Keratinocyte (primary cell): ENCODE measurements around the gene MTHFD2L. TPM values are rescaled to one million over a fixed set of nuclear protein-coding genes. Genes with fewer than 3 reads are reported as not detected.

Experiments
- DNase-seq: peaks from one replicate; pipeline ENCODE4 v3.0.0-alpha.2; 2011; ENCODE audit warnings: low read depth, missing footprints, low spot score
- FAIRE-seq: peaks from 2 replicates; lab custom pipeline; 2011; peaks lifted over from hg19 to GRCh38; lab: Jason Lieb, UNC
- H2AFZ ChIP-seq: 2 replicates; pipeline ENCODE4 v1.6.0; 2012; ENCODE audit warnings: low read length, control low read depth, inconsistent platforms; ENCODE audit not compliant: control insufficient read depth
- H3K27ac ChIP-seq: 2 replicates; pipeline ENCODE4 v1.5.1; 2011; ENCODE audit warnings: low read length; ENCODE audit not compliant: control insufficient read depth, insufficient read depth
- H3K27me3 ChIP-seq: 3 replicates; pipeline ENCODE4 v1.6.0; 2011; ENCODE audit warnings: low read length; ENCODE audit not compliant: control insufficient read depth, insufficient read depth; ENCODE audit errors: extremely low read depth
- H3K36me3 ChIP-seq, 2 experiments: 2 replicates in 1 of 2; 3 replicates in 1 of 2; pipeline ENCODE4 v1.5.1; 2011; ENCODE audit warnings: low read length in 2 of 2, mild to moderate bottlenecking in 1 of 2; ENCODE audit not compliant: control insufficient read depth in 2 of 2, insufficient read depth in 2 of 2; ENCODE audit errors: extremely low read depth in 1 of 2
- H3K4me1 ChIP-seq: 3 replicates; pipeline ENCODE4 v1.5.1; 2011; ENCODE audit warnings: low read length; ENCODE audit not compliant: control insufficient read depth, insufficient read depth; ENCODE audit errors: extremely low read depth
- H3K4me2 ChIP-seq: 3 replicates; pipeline ENCODE4 v1.6.0; 2011; ENCODE audit warnings: low read depth, low read length; ENCODE audit not compliant: control insufficient read depth, insufficient read depth; ENCODE audit errors: extremely low read depth
- H3K4me3 ChIP-seq, 3 experiments: fragments of 200-600 bp in 1 of 3; sonication (generic) in 1 of 3; 2 replicates in 2 of 3; 3 replicates in 1 of 3; pipeline ENCODE4 v1.5.1; 2011 to 2016; ENCODE audit warnings: low read length in 3 of 3, mild to moderate bottlenecking in 3 of 3, control low read depth in 2 of 3, inconsistent platforms in 1 of 3, low read depth in 1 of 3, mixed read lengths in 1 of 3, mixed run types in 1 of 3, moderate library complexity in 1 of 3; ENCODE audit not compliant: control insufficient read depth in 2 of 3, insufficient read depth in 2 of 3; ENCODE audit errors: extremely low read depth in 1 of 3
- H3K79me2 ChIP-seq: 2 replicates; pipeline ENCODE4 v1.6.0; 2012; ENCODE audit warnings: low read length; ENCODE audit not compliant: control insufficient read depth, insufficient read depth
- H3K9ac ChIP-seq: 3 replicates; pipeline ENCODE4 v1.6.0; 2011; ENCODE audit warnings: low read length; ENCODE audit not compliant: control insufficient read depth, insufficient read depth; ENCODE audit errors: extremely low read depth
- H3K9me1 ChIP-seq: 3 replicates; pipeline ENCODE4 v1.6.0; 2011; ENCODE audit warnings: low read length; ENCODE audit not compliant: control insufficient read depth, insufficient read depth; ENCODE audit errors: extremely low read depth
- H3K9me3 ChIP-seq: 2 replicates; pipeline ENCODE4 v1.5.1; 2012; ENCODE audit warnings: low read depth, low read length; ENCODE audit not compliant: control insufficient read depth
- H4K20me1 ChIP-seq: 3 replicates; pipeline ENCODE4 v1.6.0; 2011; ENCODE audit warnings: low read length; ENCODE audit not compliant: control insufficient read depth, insufficient read depth; ENCODE audit errors: extremely low read depth
- CTCF ChIP-seq, 3 experiments: IDR thresholded peaks in 1 of 3; conservative IDR thresholded peaks in 1 of 3; optimal IDR thresholded peaks in 1 of 3; 2 replicates in 2 of 3; 3 replicates in 1 of 3; pipeline versions ENCODE3 to v1.5.1; 2011; ENCODE audit warnings: low read length in 3 of 3, mild to moderate bottlenecking in 3 of 3, moderate library complexity in 2 of 3, control low read depth in 1 of 3, inconsistent platforms in 1 of 3; ENCODE audit not compliant: insufficient read depth in 2 of 3; ENCODE audit errors: extremely low read depth in 1 of 3
- EZH2 ChIP-seq: IDR thresholded peaks from one replicate; pipeline ENCODE4 v1.6.1; 2012; ENCODE audit warnings: inconsistent platforms, mild to moderate bottlenecking, low read length, moderate library complexity
- dilution Hi-C: fragments of 300-500 bp; cut with MboI; formaldehyde crosslinking; loops from one replicate; pipeline ENCODE4 v1.7.0; 2020; ENCODE audit warnings: low sequenced_read_pairs; ENCODE audit not compliant: extremely low pct_ligation_motif_present
- polyA plus RNA-seq, 5 experiments: library from polyadenylated mRNA; depleted of rRNA in 3 of 5; stranded (reverse) in 3 of 5; stranded (forward) in 1 of 5; unstranded in 1 of 5; fragments of >200 nt; gene quantifications; 1 replicate in 1 of 5; 2 replicates in 3 of 5; 3 replicates in 1 of 5; pipeline versions ENCODE4 v1.2.1 to v1.2.3, GENCODE V29; 2011 to 2012; ENCODE audit warnings: missing spikeins in 2 of 5, low read depth in 1 of 5, low replicate concordance in 1 of 5

Gene MTHFD2L
- polyA plus RNA-seq, 1 donor (not counting 4 experiments of a cell fraction or from before 2014, with no cell fraction given) = 30.4 TPM

- Histone ChIP-seq H3K9me1 (no peaks in the 10 kb centered on the region), H3K4me3 (no peak overlapping the region), H3K79me2 (no peaks in the 10 kb centered on the region), H3K4me1 (peaks cover 23% of the 10 kb centered on the region), H3K9me3 (no peaks in the 10 kb centered on the region), H3K9ac (no peak overlapping the region), H3K4me2 (no peak overlapping the region), H4K20me1 (no peaks in the 10 kb centered on the region), H3K36me3 (no peaks in the 10 kb centered on the region), H3K27ac (no peak overlapping the region), H2AFZ (no peak overlapping the region), H3K27me3 (no peaks in the 10 kb centered on the region)
- no peak for DNase-seq
- dilution Hi-C loops = no loop called here
- no peak for TF ChIP-seq EZH2
- TF ChIP-seq CTCF (optimal IDR thresholded peaks at IDR 0.05 in 1 of 3, IDR thresholded peaks at IDR 0.05 in 1 of 3, conservative IDR thresholded peaks at IDR 0.05 in 1 of 3; ENCODE audit: extremely low read depth in 1 of 3, insufficient read depth in 2 of 3, low read length in 3 of 3) = no peak
- FAIRE-seq = no peak
Measured at GRCh38 chr4:74329307-74329706, 171.4 kb downstream of the MTHFD2L start.

DNA sequence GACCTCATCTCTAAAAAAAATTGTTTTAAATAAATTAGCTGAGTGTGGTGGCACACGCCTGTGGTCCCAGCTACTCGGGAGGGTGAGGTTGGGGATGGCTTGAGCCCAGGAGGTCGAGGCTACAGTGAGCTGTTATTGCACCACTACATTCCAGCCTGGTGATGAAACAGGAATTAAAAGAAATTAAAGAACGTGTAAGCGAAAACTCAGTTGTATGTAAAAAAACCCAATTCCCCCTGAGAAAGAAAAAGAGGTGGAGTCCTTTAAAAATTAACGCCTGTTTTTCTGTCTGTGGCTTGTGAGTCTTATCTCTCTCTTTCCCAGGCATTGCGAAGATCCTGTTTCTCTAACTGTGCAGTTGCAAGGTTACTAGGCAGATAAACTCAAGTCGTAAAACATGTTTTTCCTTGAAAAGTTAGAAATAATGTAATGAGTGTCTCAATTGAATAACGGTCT lies 172.4 kb downstream of the MTHFD2L start:
- no peak for FAIRE-seq
- Histone ChIP-seq H2AFZ (no peak overlapping the region), H3K4me1 (peaks cover 23% of the 10 kb centered on the region), H3K79me2 (no peaks in the 10 kb centered on the region), H3K27ac (no peak overlapping the region), H3K36me3 (no peaks in the 10 kb centered on the region), H3K4me2 (no peak overlapping the region), H4K20me1 (no peaks in the 10 kb centered on the region), H3K9me1 (no peaks in the 10 kb centered on the region), H3K27me3 (no peaks in the 10 kb centered on the region), H3K9me3 (no peaks in the 10 kb centered on the region), H3K4me3 (no peak overlapping the region), H3K9ac (no peak overlapping the region)
- dilution Hi-C loops = no loop called here
- no peak for DNase-seq
- TF ChIP-seq CTCF (optimal IDR thresholded peaks at IDR 0.05 in 1 of 3, IDR thresholded peaks at IDR 0.05 in 1 of 3, conservative IDR thresholded peaks at IDR 0.05 in 1 of 3; ENCODE audit: extremely low read depth in 1 of 3, insufficient read depth in 2 of 3, low read length in 3 of 3) (no peak), EZH2 (no peak)
